Retinal pigment epithelial cell (primary cell): ENCODE data around the gene ZNF598.
A peak's percentile ranks its signal among the peaks of the same experiment; 100 is the strongest.

Experiments used
- DNase-seq: peaks from one replicate; pipeline ENCODE4 v3.0.0-alpha.2; 2010; ENCODE audit warnings: low read depth
- H3K4me3 ChIP-seq: 2 replicates; pipeline ENCODE4 v1.5.1; 2011; ENCODE audit warnings: mild to moderate bottlenecking, low read length, control low read depth, moderate library complexity
- CTCF ChIP-seq: conservative IDR thresholded peaks from 2 replicates; pipeline ENCODE4 v1.5.1; 2011; ENCODE audit warnings: low read depth, low read length, control low read depth, inconsistent platforms

Gene ZNF598

GRCh38 chr16:2025878-2026460, 16.3 kb upstream of the ZNF598 start:
- TF ChIP-seq CTCF = no peak
- DNase-seq = no peak
- H3K4me3 ChIP-seq = peak overlapping the region; percentile 33

- no peak overlapping the region for H3K4me3 ChIP-seq
- no peak for TF ChIP-seq CTCF
- no peak for DNase-seq
Observed at GRCh38 chr16:2025251-2025650, 15.6 kb upstream of the ZNF598 start.

GRCh38 chr16:2024032-2024420, 14.4 kb upstream of the ZNF598 start:
- no peak for TF ChIP-seq CTCF
- DNase-seq = no peak
- H3K4me3 ChIP-seq = no peak overlapping the region

GRCh38 chr16:2023092-2024031, 13.7 kb upstream of the ZNF598 start:
- peak; percentile 91 for TF ChIP-seq CTCF
- no peak for DNase-seq
- H3K4me3 ChIP-seq = peak overlapping the region; percentile 32

- TF ChIP-seq CTCF = no peak
- H3K4me3 ChIP-seq = peak overlapping the region; percentile 32
- no peak for DNase-seq
Observed at GRCh38 chr16:2022723-2023091, 13.1 kb upstream of the ZNF598 start.

- no peak for DNase-seq
- no peak for TF ChIP-seq CTCF
- H3K4me3 ChIP-seq = peak overlapping the region; percentile 20
Observed at GRCh38 chr16:2019921-2020831, 10.6 kb upstream of the ZNF598 start.
